C1 segment of cervical spinal cord (tissue), 14 donors: ENCODE measurements around the gene PCNX4.

ENCODE experiments used
- DNase-seq, 14 donors: peaks; one replicate each; lab custom pipeline; 2025; lab: John Stamatoyannopoulos, UW

PCNX4 gene

GRCh38 chr14:60101786-60102185 is 10.1 kb downstream of the PCNX4 start:
- DNase-seq = no peak

DNA sequence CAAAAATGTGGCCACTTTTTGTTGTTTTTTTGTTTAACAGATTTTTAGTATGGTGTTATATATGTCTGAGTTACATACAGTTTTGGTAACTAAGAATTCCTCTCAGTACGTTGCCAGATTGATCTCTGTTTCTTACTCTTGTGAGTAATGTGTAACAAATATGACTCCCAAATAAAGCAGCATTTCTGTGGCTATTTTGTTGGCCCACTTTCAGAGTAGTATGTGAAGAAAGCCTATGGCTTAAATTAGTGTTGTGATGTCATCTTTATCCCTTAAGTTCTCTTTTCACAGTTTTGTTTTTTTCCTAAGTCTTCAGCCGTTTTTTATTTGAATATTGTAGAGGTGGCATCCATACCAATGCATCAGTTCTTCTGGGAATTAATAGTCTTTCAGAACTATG is 10.7 kb downstream of the PCNX4 start:
- DNase-seq = no peak

DNA sequence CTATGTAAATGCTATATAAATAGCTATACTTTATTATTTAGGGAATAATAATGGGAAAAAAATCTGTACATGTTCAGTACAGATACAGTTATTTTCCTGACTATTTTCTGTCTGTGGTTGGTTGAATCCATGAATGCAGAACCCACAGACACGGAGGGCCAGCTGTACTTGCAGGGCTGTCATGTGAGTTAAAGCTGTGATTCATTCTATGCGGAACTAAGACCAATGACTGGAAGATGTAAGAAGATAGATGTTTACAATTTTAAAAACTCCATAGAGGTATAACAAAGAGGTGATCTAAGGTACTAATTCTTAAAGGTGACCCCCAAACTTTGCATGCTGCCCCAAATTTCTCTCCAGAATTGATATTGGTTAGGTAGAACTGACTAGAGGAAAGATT is 14.6 kb downstream of the PCNX4 start:
- peak in 3 of 14 donors; percentile 2 to 7 (median 6) for DNase-seq

GRCh38 chr14:60107477-60107876 is 15.8 kb downstream of the PCNX4 start:
- no peak for DNase-seq

GRCh38 chr14:60111732-60112131 is 20.0 kb downstream of the PCNX4 start:
- DNase-seq = no peak

GRCh38 chr14:60114881-60115280 is 23.2 kb downstream of the PCNX4 start:
- no peak for DNase-seq

- no peak for DNase-seq
Measured at GRCh38 chr14:60116181-60116580, 24.5 kb downstream of the PCNX4 start.

DNA sequence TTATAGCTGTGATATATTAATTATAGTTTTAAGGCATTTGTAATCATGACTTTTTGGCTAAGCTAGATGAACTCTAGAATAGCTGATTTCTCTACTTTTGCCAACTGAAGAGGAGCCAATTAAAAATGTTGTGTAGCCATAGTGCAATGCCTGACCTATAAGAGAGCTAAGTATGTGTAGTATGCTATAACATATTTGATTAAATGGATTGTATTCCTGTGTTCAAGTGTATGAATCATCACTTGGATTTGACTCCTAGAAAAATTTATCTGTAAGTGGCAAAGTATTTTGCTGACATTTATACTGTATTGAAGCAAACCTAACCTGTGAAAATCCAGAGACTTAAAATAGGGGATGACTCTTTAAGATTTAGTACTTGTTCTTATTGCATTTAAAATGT is 34.2 kb downstream of the PCNX4 start:
- no peak for DNase-seq

DNA sequence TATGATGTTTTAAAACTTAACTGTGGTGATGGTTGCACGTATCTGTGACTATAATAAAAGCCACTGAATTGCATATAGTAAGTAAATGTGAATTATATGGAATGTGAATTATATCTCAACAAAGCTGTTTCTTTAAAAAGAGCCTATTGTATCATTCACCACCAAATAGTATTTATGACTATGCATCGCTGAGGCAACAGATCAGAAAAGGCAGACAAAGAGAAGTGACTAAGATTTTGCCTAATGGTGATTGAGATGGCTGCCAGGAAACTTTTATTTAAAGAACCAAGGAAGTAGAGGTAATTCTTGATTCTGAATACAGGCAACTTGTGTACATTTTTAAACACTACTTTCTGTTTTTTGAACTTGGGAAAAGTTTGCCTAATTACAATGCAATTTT is 41.8 kb downstream of the PCNX4 start:
- DNase-seq = no peak

DNA sequence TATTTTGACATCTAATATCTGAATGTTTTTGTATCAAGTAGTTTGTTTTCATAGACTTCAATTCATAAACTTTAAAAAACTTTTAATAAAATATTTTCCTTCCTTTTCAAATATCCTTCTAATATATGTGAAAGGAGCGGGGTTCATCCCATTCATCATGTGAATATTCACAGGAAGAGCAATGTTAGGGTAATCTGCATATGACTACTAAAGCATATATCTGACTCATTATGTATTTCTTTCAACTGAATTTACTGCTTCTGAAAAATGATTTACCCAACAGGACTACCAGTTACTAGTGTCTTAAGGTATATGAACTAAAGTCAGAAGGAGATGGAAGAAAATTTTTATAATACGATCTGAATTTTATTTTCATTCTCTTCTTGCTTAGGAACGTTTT is 43.0 kb downstream of the PCNX4 start:
- no peak for DNase-seq

DNA sequence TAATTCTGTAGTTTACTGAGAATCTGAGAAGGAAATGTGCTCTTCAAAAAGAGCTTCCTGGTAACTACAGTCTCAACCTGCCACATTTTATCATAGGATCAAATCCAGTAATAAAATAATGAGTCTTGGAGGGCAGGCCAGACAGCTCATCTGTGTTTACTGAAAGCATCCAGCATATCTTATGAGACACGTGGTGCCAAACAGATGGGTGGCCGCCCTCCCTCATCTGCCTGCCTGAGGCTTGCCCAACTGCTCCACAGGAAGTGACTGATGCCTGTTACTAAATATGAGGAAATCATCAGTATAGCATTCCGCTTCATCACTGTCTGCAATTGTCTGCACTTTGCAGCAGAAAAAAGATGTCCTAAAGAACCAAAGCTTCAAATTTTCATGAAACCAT is 60.0 kb downstream of the PCNX4 start:
- peak in 10 of 14 donors; percentile 7 to 90 (median 26) for DNase-seq

DNA sequence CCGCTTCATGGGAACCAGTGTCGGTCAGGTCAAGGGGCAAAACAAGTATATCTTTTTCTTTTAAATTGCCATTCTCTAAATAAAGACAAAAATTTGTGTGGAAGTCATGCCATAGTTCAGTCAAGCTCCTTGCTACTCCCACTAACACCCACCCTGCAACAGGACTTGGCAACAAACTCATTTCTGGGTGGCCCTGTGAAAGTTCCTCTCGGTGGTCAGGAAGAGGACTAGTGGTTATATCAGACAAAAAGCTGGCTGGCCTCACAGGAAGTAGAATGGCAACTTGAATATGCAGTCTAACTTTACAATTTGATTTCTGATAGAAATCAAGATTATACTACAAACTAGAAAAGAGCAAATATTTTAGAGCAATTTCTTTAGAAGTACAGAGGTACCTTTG is 62.3 kb downstream of the PCNX4 start:
- DNase-seq = no peak

DNA sequence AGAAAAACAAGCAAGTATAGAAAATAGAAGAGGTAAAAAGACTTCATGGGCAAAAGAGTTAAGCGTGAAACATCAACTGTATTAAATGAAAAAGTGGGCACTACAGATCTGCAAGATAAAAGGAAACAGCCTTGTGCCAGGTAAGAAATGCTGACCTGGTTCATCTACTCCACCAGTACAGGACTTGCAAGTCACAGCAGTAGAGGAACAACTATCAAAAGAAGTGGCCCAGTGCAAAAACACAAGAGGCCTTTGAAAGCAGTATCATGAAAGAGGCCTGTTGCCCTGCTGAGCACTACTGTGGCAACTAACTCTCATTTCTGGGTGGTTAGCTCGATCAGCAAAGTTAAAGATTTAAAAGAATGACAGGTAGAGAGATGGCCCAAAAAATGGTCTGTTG is 62.9 kb downstream of the PCNX4 start:
- DNase-seq = no peak

GRCh38 chr14:60160422-60160821 is 68.7 kb downstream of the PCNX4 start:
- no peak for DNase-seq

DNA sequence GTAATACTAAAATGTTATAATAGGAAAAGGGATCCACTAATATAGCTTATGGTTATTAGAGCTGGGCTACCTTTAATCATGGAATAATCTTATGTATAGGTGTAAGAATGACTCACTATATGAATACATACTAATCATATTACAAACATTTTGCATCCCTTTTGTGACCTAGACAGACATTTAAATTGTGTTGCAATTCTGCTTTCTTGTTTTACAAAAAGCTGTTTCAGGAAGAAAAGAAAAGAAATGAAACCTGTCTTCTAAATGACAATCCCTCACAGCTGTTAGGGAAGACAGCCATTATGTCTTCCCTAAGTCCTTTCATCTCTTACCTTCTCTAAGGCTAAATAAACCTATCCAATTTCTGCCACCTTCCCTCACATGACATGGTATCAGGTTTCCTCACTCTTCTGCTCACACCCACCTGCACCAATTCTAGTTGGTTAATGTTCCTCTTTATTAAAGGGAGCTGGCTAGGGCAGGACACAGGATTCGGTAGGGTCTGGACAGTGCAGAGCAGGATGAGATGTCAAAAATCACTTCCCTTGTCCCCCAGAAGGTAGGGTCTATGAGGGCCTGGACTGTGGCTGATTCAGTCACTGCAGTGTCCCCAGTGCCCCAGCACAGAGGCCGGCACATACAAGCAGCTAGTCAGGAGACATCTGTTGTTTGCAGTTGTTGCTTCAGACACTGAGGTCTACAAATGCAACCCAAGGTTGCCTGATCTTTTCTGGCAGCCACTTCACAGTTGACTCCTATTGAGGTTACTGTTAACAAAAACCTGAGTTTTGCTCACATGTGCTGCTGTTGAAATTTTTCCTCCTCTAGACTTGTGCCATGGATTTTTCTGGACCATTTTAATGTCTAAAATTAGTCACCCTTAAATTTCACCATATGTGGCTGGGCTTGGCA is 69.7 kb downstream of the PCNX4 start:
- peak in 1 of 14 donors; percentile 8 for DNase-seq

DNA sequence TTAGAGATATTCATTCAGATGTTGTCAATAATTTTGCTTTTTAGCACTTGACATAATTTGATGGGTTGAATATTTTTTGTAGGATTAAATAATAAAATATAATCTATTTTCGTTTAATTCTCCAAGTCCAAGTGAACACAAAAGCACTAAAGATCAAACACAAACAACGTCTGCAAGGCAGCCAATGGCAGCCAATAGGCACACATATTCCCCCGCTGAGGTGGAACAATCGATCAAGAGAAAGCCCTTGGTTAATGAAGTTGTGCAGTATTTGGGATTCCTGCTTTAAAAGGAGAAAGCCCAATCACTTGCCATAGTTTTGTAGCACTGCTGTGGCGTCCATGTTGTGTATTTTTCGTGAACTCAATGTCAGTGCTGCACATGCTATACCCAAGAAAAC is 72.0 kb downstream of the PCNX4 start:
- DNase-seq = peak in 1 of 14 donors; percentile 15

DNA sequence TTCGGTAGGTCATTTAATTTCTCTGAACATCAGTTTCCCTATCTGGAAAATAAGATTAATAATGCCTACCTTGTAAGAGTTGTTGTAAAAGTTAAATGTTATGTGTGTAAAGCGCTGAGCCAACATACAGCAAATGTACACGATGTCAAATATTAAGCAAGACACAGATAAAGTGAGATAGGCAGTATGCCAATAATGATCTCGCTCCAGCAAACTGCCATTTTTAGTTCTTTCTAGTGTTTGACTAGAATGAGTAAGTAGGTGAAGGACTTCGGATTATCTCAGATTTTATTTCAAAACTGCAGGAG is 72.6 kb downstream of the PCNX4 start:
- DNase-seq = no peak

GRCh38 chr14:60164712-60165546 is 73.2 kb downstream of the PCNX4 start, which contains the start of gene DHRS7:
TSS of gene DHRS7 (minus strand) at chr14:60165398. CDS start at chr14:60165309, 89 bp downstream.
- DNase-seq = peak in 13 of 14 donors; percentile 60 to 90 (median 84)

DNA sequence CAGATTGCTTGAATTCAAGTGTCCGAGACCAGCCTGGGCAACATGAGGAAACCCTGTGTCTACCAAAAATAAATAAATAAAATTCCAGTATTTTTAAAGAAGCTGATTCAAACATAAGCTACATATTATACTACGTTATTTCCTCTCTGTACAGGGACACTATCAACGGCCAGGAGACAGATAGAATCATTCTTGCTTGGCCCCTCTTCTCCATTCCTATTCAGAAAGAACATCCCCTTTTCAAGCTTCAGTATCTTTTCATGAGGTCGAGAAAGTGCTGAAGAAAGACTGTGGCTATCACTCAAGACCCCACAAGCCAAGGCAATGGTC is 73.8 kb downstream of the PCNX4 start:
- no peak for DNase-seq

- no peak for DNase-seq
Measured at GRCh38 chr14:60166142-60166541, 74.4 kb downstream of the PCNX4 start.

DNA sequence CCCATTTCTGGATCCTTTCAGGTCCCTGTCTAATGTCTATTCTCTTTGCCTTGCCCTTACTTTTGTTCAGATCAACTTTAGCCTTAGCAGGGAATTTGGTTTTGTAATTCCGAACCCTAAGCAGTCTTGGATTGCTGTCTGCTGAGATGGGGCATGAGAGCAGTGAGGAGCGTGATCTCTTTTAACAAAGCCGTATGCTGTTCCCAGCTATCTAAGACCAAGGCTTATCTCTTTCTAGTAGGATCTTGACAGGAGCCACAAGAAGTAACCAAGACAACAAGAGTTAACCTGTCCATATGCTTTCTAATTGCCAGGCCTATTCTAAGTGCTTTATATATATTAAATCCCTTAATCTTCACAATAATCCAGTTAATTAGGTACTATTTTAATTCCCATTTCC is 78.0 kb downstream of the PCNX4 start:
- DNase-seq = no peak

DNA sequence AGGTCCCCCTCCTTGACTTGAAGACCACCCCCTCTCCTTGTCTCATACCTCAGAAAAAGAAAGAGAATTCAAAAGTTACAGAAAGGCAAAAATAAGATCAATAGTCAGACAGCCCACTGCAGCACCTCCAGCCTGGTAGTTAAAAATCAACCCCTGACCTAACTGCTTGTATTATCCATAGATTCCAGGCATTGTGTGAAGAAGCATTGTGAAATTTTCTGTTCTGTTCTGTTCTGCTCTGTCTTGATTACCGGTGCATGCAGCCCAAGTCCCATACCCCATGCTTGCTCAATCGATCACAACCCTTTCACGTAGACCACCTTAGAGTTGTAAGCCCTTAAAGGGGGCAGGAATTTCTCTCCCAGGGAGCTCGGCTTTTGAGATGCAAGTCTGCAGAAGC is 79.2 kb downstream of the PCNX4 start:
- no peak for DNase-seq

- no peak for DNase-seq
Measured at GRCh38 chr14:60171690-60172089, 80.0 kb downstream of the PCNX4 start.
